ENCODE data around the gene RNF223.
"Not testable (repeated sequence)": the region's sequence is repeated elsewhere in the genome, so short reads cannot be mapped to it uniquely, and the experiment has no call there.

The RNF223 gene

GRCh38 chr1:1065940-1066304, 8.2 kb downstream of the RNF223 start:
- H3K27me3 ChIP-seq (ENCODE audit: insufficient read depth, low read length): peaks cover 63% of the 10 kb centered on the region
- not testable (repeated sequence) for H3K27ac ChIP-seq (ENCODE audit: low read length); H3K9ac ChIP-seq (ENCODE audit: low read depth, low read length); H3K4me3 ChIP-seq (ENCODE audit: low read length); H3K36me3 ChIP-seq (ENCODE audit: insufficient read depth, low read depth, low read length); H3K4me1 ChIP-seq (ENCODE audit: insufficient read depth, low read length); H3K9me3 ChIP-seq (ENCODE audit: insufficient read depth, low read depth, low read length)

- Histone ChIP-seq H3K27ac (ENCODE audit: low read length) (no peak overlapping the region), H3K9ac (ENCODE audit: low read depth, low read length) (no peak overlapping the region), H3K36me3 (ENCODE audit: insufficient read depth, low read depth, low read length) (no peaks in the 10 kb centered on the region), H3K27me3 (ENCODE audit: insufficient read depth, low read length) (peaks cover 66% of the 10 kb centered on the region), H3K4me1 (ENCODE audit: insufficient read depth, low read length) (no peaks in the 10 kb centered on the region; the same call in 1 of the 2 replicates), H3K9me3 (ENCODE audit: insufficient read depth, low read depth, low read length) (no peaks in the 10 kb centered on the region), H3K4me3 (ENCODE audit: low read length) (no peak overlapping the region)
Measured at GRCh38 chr1:1065265-1065939, 8.7 kb downstream of the RNF223 start.

GRCh38 chr1:1063945-1064831, 9.9 kb downstream of the RNF223 start:
- no peak overlapping the region for H3K9ac ChIP-seq (ENCODE audit: low read depth, low read length)

GRCh38 chr1:1063261-1063944, 10.7 kb downstream of the RNF223 start:
- Histone ChIP-seq H3K36me3 (ENCODE audit: insufficient read depth, low read depth, low read length) (no peaks in the 10 kb centered on the region), H3K4me3 (ENCODE audit: low read length) (no peak overlapping the region), H3K4me1 (ENCODE audit: insufficient read depth, low read length) (no peaks in the 10 kb centered on the region; the same call in 1 of the 2 replicates), H3K27ac (ENCODE audit: low read length) (no peak overlapping the region), H3K9ac (ENCODE audit: low read depth, low read length) (no peak overlapping the region), H3K27me3 (ENCODE audit: insufficient read depth, low read length) (peaks cover 71% of the 10 kb centered on the region), H3K9me3 (ENCODE audit: insufficient read depth, low read depth, low read length) (no peaks in the 10 kb centered on the region)

More at GRCh38 chr1:1063945-1064831, 9.9 kb downstream of the RNF223 start:
- Histone ChIP-seq H3K36me3 (ENCODE audit: insufficient read depth, low read depth, low read length) (no peaks in the 10 kb centered on the region), H3K4me3 (ENCODE audit: low read length) (no peak overlapping the region; the same call in 1 of the 2 replicates), H3K27ac (ENCODE audit: low read length) (no peak overlapping the region), H3K9me3 (ENCODE audit: insufficient read depth, low read depth, low read length) (no peaks in the 10 kb centered on the region), H3K4me1 (ENCODE audit: insufficient read depth, low read length) (no peaks in the 10 kb centered on the region; the same call in 1 of the 2 replicates), H3K27me3 (ENCODE audit: insufficient read depth, low read length) (peaks cover 64% of the 10 kb centered on the region)

- Histone ChIP-seq H3K27ac (ENCODE audit: low read length) (no peak overlapping the region), H3K9ac (ENCODE audit: low read depth, low read length) (no peak overlapping the region), H3K4me3 (ENCODE audit: low read length) (no peak overlapping the region), H3K27me3 (ENCODE audit: insufficient read depth, low read length) (peaks cover 71% of the 10 kb centered on the region), H3K4me1 (ENCODE audit: insufficient read depth, low read length) (no peaks in the 10 kb centered on the region; the same call in 1 of the 2 replicates), H3K36me3 (ENCODE audit: insufficient read depth, low read depth, low read length) (no peaks in the 10 kb centered on the region), H3K9me3 (ENCODE audit: insufficient read depth, low read depth, low read length) (no peaks in the 10 kb centered on the region)
Measured at GRCh38 chr1:1062348-1063163, 11.6 kb downstream of the RNF223 start.

- Histone ChIP-seq H3K9ac (ENCODE audit: low read depth, low read length) (no peak overlapping the region), H3K4me1 (ENCODE audit: insufficient read depth, low read length) (no peaks in the 10 kb centered on the region; the same call in 1 of the 2 replicates), H3K4me3 (ENCODE audit: low read length) (no peak overlapping the region), H3K27ac (ENCODE audit: low read length) (no peak overlapping the region), H3K27me3 (ENCODE audit: insufficient read depth, low read length) (peaks cover 75% of the 10 kb centered on the region), H3K9me3 (ENCODE audit: insufficient read depth, low read depth, low read length) (no peaks in the 10 kb centered on the region), H3K36me3 (ENCODE audit: insufficient read depth, low read depth, low read length) (no peaks in the 10 kb centered on the region)
Measured at GRCh38 chr1:1061682-1062345, 12.3 kb downstream of the RNF223 start.

GRCh38 chr1:1060281-1061000, 13.7 kb downstream of the RNF223 start:
- Histone ChIP-seq H3K36me3 (ENCODE audit: insufficient read depth, low read depth, low read length) (no peaks in the 10 kb centered on the region; the same call in 1 of the 2 replicates), H3K9me3 (ENCODE audit: insufficient read depth, low read depth, low read length) (no peaks in the 10 kb centered on the region), H3K9ac (ENCODE audit: low read depth, low read length) (no peak overlapping the region), H3K4me3 (ENCODE audit: low read length) (no peak overlapping the region), H3K27ac (ENCODE audit: low read length) (no peak overlapping the region), H3K27me3 (ENCODE audit: insufficient read depth, low read length) (peaks cover 71% of the 10 kb centered on the region), H3K4me1 (ENCODE audit: insufficient read depth, low read length) (no peaks in the 10 kb centered on the region; the same call in 1 of the 2 replicates)

- Histone ChIP-seq H3K36me3 (ENCODE audit: insufficient read depth, low read depth, low read length) (peaks cover 1% of the 10 kb centered on the region; the same call in 1 of the 2 replicates), H3K27me3 (ENCODE audit: insufficient read depth, low read length) (peaks cover 71% of the 10 kb centered on the region), H3K4me3 (ENCODE audit: low read length) (peak overlapping the region; percentile 63; the same call in 1 of the 2 replicates), H3K4me1 (ENCODE audit: insufficient read depth, low read length) (no peaks in the 10 kb centered on the region; the same call in 1 of the 2 replicates), H3K9me3 (ENCODE audit: insufficient read depth, low read depth, low read length) (no peaks in the 10 kb centered on the region), H3K27ac (ENCODE audit: low read length) (no peak overlapping the region), H3K9ac (ENCODE audit: low read depth, low read length) (no peak overlapping the region)
Measured at GRCh38 chr1:1059494-1060280, 14.4 kb downstream of the RNF223 start.

GRCh38 chr1:1058921-1059493, 15.1 kb downstream of the RNF223 start:
- Histone ChIP-seq H3K9me3 (ENCODE audit: insufficient read depth, low read depth, low read length) (no peaks in the 10 kb centered on the region), H3K27me3 (ENCODE audit: insufficient read depth, low read length) (peaks cover 65% of the 10 kb centered on the region), H3K9ac (ENCODE audit: low read depth, low read length) (no peak overlapping the region), H3K4me1 (ENCODE audit: insufficient read depth, low read length) (no peaks in the 10 kb centered on the region; the same call in 1 of the 2 replicates), H3K27ac (ENCODE audit: low read length) (no peak overlapping the region), H3K36me3 (ENCODE audit: insufficient read depth, low read depth, low read length) (peaks cover 8% of the 10 kb centered on the region), H3K4me3 (ENCODE audit: low read length) (peak overlapping the region; percentile 63)
